A549 (cell line): ENCODE measurements around the gene DHDH. TPM values are rescaled to one million over a fixed set of nuclear protein-coding genes. Genes with fewer than 3 reads are reported as not detected.

ENCODE experiments used
- ATAC-seq, 2 experiments: fragments of 200-7000 bp in 1 of 2; fragments of >200 bp in 1 of 2; cut with Nextera tagmentation in 1 of 2; cut with Tn5 transposase in 1 of 2; 3 replicates each; pipeline versions ENCODE4 v1.8.0 to v1.9.1; 2018 to 2020; ENCODE audit warnings: mild to moderate bottlenecking in 1 of 2, moderate library complexity in 1 of 2
- CTCF ChIA-PET: fragments of 300-600 bp; sonication (Branson Sonifier 250); formaldehyde crosslinking; extraction: SDS; loops from one replicate; lab custom pipeline; 2021; ENCODE audit warnings: antibody characterized with exemption, inconsistent platforms; lab: Yijun Ruan, JAX
- POLR2A ChIA-PET: fragments of 350-600 bp; formaldehyde crosslinking; extraction: SDS; loops from one replicate; lab custom pipeline; 2021; ENCODE audit warnings: antibody characterized with exemption, inconsistent platforms; lab: Yijun Ruan, JAX
- DNase-seq, 2 experiments: peaks; one replicate each; pipeline versions ENCODE4 v3.0.0 to v3.0.0-alpha.2; 2011 to 2016; ENCODE audit warnings: low read depth in 1 of 2, low spot score in 1 of 2
- FAIRE-seq: peaks from 2 replicates; lab custom pipeline; 2011; peaks lifted over from hg19 to GRCh38; lab: Jason Lieb, UNC
- H3K27ac ChIP-seq, 2 experiments: fragments of >200 bp; sonication (Bioruptor Twin); formaldehyde crosslinking; 3 replicates each; pipeline ENCODE4 v1.5.1; 2016 to 2017
- H3K4me1 ChIP-seq: fragments of >200 bp; sonication (Bioruptor Twin); formaldehyde crosslinking; 3 replicates; pipeline ENCODE4 v1.6.1; 2016
- H3K4me2 ChIP-seq: fragments of >200 bp; sonication (Bioruptor Twin); formaldehyde crosslinking; 3 replicates; pipeline ENCODE4 v1.6.1; 2016
- H3K4me3 ChIP-seq: fragments of >200 bp; sonication (Bioruptor Twin); formaldehyde crosslinking; 3 replicates; pipeline ENCODE4 v1.5.1; 2016
- H3K9me3 ChIP-seq: fragments of >200 bp; sonication (Bioruptor Twin); formaldehyde crosslinking; 3 replicates; pipeline ENCODE4 v1.6.1; 2016
- BHLHE40 ChIP-seq: IDR thresholded peaks from 2 replicates; pipeline ENCODE4 v1.6.1; 2012; ENCODE audit warnings: low read depth, low read length, inconsistent platforms
- EHF ChIP-seq: fragments of 250-450 bp; sonication (Bioruptor Pico); IDR thresholded peaks from 2 replicates; pipeline ENCODE4 v1.5.0; 2020; ENCODE audit warnings: mild to moderate bottlenecking
- EHMT2 ChIP-seq: fragments of 200-600 bp; sonication (generic); IDR thresholded peaks from 2 replicates; pipeline ENCODE4 v1.6.1; 2016; ENCODE audit warnings: antibody characterized with exemption, low read depth, mild to moderate bottlenecking, moderate library complexity
- EP300 ChIP-seq, 2 experiments: fragments of >200 bp; sonication (Bioruptor Twin); formaldehyde crosslinking; IDR thresholded peaks; 2 replicates in 1 of 2; 3 replicates in 1 of 2; pipeline ENCODE4 v1.6.1; 2016 to 2017
- FOSL2 ChIP-seq, 2 experiments: fragments of 450-650 bp in 1 of 2; fragments of >200 bp in 1 of 2; sonication (Bioruptor Twin) in 1 of 2; formaldehyde crosslinking; IDR thresholded peaks; 2 replicates each; pipeline versions ENCODE4 v1.5.0 to v1.6.1; 2016 to 2020; ENCODE audit warnings: mild to moderate bottlenecking in 1 of 2, moderate library complexity in 1 of 2
- FOXS1 ChIP-seq: fragments of 250-450 bp; sonication (Bioruptor Pico); IDR thresholded peaks from 2 replicates; pipeline ENCODE4 v1.5.0; 2020; ENCODE audit warnings: mild to moderate bottlenecking, moderate library complexity
- HDAC2 ChIP-seq: fragments of 200-600 bp; sonication (generic); IDR thresholded peaks from 2 replicates; pipeline ENCODE4 v1.6.1; 2016
- HEYL ChIP-seq: fragments of 250-450 bp; sonication (Bioruptor Pico); IDR thresholded peaks from 2 replicates; pipeline ENCODE4 v1.8.0; 2021; ENCODE audit warnings: mild to moderate bottlenecking, moderate library complexity
- HOXB13 ChIP-seq: fragments of 250-450 bp; sonication (Bioruptor Pico); IDR thresholded peaks from 2 replicates; pipeline ENCODE4 v1.5.0; 2020; ENCODE audit warnings: low read depth, mild to moderate bottlenecking, moderate library complexity
- HOXB5 ChIP-seq: fragments of 250-450 bp; sonication (Bioruptor Pico); IDR thresholded peaks from 2 replicates; pipeline ENCODE4 v1.5.0; 2020; ENCODE audit warnings: mild to moderate bottlenecking, moderate library complexity
- JUN ChIP-seq, 2 experiments: fragments of >200 bp; sonication (Bioruptor Twin); formaldehyde crosslinking; IDR thresholded peaks; 2 replicates in 1 of 2; 3 replicates in 1 of 2; pipeline ENCODE4 v1.6.1; 2016 to 2017
- KDM1A ChIP-seq: fragments of 200-600 bp; sonication (generic); IDR thresholded peaks from 2 replicates; pipeline ENCODE4 v1.6.1; 2016; ENCODE audit warnings: low read depth, mild to moderate bottlenecking
- MAZ ChIP-seq: fragments of 150-350 bp; IDR thresholded peaks from 2 replicates; pipeline ENCODE4 v1.6.1; 2014; ENCODE audit warnings: antibody characterized with exemption, low read depth, low read length, borderline replicate concordance
- PHF8 ChIP-seq: fragments of 200-600 bp; sonication (generic); IDR thresholded peaks from 2 replicates; pipeline ENCODE4 v1.6.1; 2016; ENCODE audit warnings: low read depth, mild to moderate bottlenecking, antibody characterized with exemption, moderate library complexity, borderline replicate concordance
- POLR2AphosphoS2 ChIP-seq: conservative IDR thresholded peaks from 2 replicates; pipeline ENCODE4 v1.6.1; 2012; ENCODE audit warnings: low read length, improper control_type of control experiment, inconsistent platforms
- RAD21 ChIP-seq, 2 experiments: fragments of >200 bp in 1 of 2; sonication (Bioruptor Twin) in 1 of 2; formaldehyde crosslinking in 1 of 2; IDR thresholded peaks in 1 of 2; conservative IDR thresholded peaks in 1 of 2; 2 replicates in 1 of 2; 3 replicates in 1 of 2; pipeline ENCODE4 v1.6.1; 2012 to 2018; ENCODE audit warnings: inconsistent platforms in 1 of 2
- RARB ChIP-seq: fragments of 250-450 bp; sonication (Bioruptor Pico); IDR thresholded peaks from 2 replicates; pipeline ENCODE4 v1.8.0; 2021; ENCODE audit warnings: mild to moderate bottlenecking, moderate library complexity
- RCOR1 ChIP-seq: fragments of 150-350 bp; IDR thresholded peaks from 2 replicates; pipeline ENCODE4 v1.6.1; 2014; ENCODE audit warnings: antibody characterized with exemption, low read length, low read depth
- SREBF2 ChIP-seq: fragments of 450-650 bp; IDR thresholded peaks from 2 replicates; pipeline ENCODE4 v1.6.1; 2014; ENCODE audit warnings: mild to moderate bottlenecking, moderate library complexity
- TFCP2L1 ChIP-seq: fragments of 250-450 bp; sonication (Bioruptor Pico); IDR thresholded peaks from 2 replicates; pipeline ENCODE4 v1.5.0; 2021; ENCODE audit warnings: mild to moderate bottlenecking
- WGBS: methylation state at CpG from one replicate; pipeline ENCODE4 v1.1.6; 2017; ENCODE audit errors: missing lambda C conversion rate; 5-methylcytosine and 5-hydroxymethylcytosine counted together
- polyA plus RNA-seq, 4 experiments: library from polyadenylated mRNA; depleted of rRNA in 3 of 4; stranded (reverse); fragments of >200 nt; fragmentation: RNase III in 1 of 4; extraction: RNeasy Plus Mini Kit Qiagen cat#74134 plus additional on column Dnase treatment in 1 of 4; gene quantifications; 2 replicates in 3 of 4; 3 replicates in 1 of 4; pipeline ENCODE4 v1.2.3, GENCODE V29; 2011 to 2017
- TF ChIP-seq, protein P1 (sequence below): IDR thresholded peaks from 2 replicates; pipeline ENCODE4 v1.6.1; 2012
- TF ChIP-seq, protein P2 (sequence below): IDR thresholded peaks from 2 replicates; pipeline ENCODE4 v1.6.1; 2012; ENCODE audit warnings: low read depth, borderline replicate concordance
- TF ChIP-seq, protein P3 (sequence below): fragments of 250-450 bp; sonication (Bioruptor Pico); IDR thresholded peaks from 2 replicates; pipeline ENCODE4 v1.5.0; 2021; ENCODE audit warnings: mild to moderate bottlenecking, moderate library complexity, borderline replicate concordance
- TF ChIP-seq, protein P4 (sequence below): fragments of >200 bp; sonication (Bioruptor Twin); formaldehyde crosslinking; IDR thresholded peaks from 2 replicates; pipeline ENCODE4 v1.6.1; 2016
- TF ChIP-seq, protein P5 (sequence below): fragments of 450-650 bp; IDR thresholded peaks from 2 replicates; pipeline ENCODE4 v1.6.1; 2014; ENCODE audit warnings: antibody characterized with exemption
- TF ChIP-seq, protein P6 (sequence below): fragments of 250-450 bp; sonication (Bioruptor Pico); IDR thresholded peaks from 2 replicates; pipeline ENCODE4 v1.5.0; 2020; ENCODE audit warnings: low read depth, mild to moderate bottlenecking, moderate library complexity

Gene DHDH
- polyA plus RNA-seq, 2 of the 4 experiments (the other 2 are of a cell fraction) = 0.78 to 1.2 TPM

DNA sequence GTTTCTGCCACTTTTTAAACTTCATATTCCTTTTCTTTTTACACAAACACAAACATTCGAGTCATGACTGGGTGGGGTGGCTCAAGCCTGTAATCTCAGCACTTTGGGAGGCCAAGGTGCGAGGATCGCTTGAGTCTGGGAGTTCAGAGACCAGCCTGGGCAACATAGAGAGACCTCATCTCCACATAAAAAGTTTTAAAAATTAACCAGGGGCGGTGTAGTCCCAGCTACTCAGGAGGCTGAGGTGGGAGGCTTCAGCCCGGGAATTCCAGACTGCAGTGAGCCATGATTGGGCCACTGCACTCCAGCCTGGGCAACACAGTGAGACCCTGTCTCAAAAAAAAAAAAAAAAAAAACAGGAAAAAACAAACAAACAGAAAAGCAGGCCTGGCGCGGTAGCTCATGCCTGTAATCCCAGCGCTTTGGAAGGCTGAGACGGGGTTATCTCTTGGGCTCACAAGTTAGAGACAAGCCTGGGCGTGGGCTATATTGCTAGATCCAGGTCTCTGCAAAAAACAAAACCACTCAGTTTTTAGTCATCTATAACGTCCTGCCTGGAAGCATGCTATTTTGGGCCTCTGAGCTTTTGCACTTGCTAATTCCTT lies 20.6 kb downstream of the DHDH start:
- H3K4me3 ChIP-seq = peak overlapping the region; percentile 83
- 50% methylated on average over 11 of the region's 11 CpGs for WGBS
- TF ChIP-seq, protein P1, sequence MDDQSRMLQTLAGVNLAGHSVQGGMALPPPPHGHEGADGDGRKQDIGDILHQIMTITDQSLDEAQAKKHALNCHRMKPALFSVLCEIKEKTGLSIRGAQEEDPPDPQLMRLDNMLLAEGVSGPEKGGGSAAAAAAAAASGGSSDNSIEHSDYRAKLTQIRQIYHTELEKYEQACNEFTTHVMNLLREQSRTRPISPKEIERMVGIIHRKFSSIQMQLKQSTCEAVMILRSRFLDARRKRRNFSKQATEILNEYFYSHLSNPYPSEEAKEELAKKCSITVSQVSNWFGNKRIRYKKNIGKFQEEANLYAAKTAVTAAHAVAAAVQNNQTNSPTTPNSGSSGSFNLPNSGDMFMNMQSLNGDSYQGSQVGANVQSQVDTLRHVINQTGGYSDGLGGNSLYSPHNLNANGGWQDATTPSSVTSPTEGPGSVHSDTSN = 0 out of 2 replicates have a peak, but pooled peaks have one; percentile 9
- TF ChIP-seq, protein P2, sequence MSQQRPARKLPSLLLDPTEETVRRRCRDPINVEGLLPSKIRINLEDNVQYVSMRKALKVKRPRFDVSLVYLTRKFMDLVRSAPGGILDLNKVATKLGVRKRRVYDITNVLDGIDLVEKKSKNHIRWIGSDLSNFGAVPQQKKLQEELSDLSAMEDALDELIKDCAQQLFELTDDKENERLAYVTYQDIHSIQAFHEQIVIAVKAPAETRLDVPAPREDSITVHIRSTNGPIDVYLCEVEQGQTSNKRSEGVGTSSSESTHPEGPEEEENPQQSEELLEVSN = no peak
- H3K9me3 ChIP-seq = no peaks in the 10 kb centered on the region
- ATAC-seq (peak in 1 of 2 experiments; percentile 20; a peak in 1 of 6 replicates), FAIRE-seq (no peak), DNase-seq (no peak)
- POLR2A ChIA-PET = interaction anchor here (0.6 to 6.5 kb wide), 13 partner anchors 8 to 452 kb away, joined by 3 to 47 read pairs (median 6); partner anchors contain the start of genes DHDH, NUCB1, PPP1R15A and SPHK2
- peaks cover 15% of the 10 kb centered on the region for H3K4me1 ChIP-seq
- CTCF ChIA-PET = interaction anchor here (0.8 to 2.6 kb wide), 15 partner anchors 11 to 164 kb away, joined by 3 to 15 read pairs (median 4); partner anchors contain the start of genes GYS1, HSD17B14, NUCB1 and RUVBL2
- H3K4me2 ChIP-seq = peak overlapping the region; percentile 97
- H3K27ac ChIP-seq = peak overlapping the region; percentile 96 to 97

DNA sequence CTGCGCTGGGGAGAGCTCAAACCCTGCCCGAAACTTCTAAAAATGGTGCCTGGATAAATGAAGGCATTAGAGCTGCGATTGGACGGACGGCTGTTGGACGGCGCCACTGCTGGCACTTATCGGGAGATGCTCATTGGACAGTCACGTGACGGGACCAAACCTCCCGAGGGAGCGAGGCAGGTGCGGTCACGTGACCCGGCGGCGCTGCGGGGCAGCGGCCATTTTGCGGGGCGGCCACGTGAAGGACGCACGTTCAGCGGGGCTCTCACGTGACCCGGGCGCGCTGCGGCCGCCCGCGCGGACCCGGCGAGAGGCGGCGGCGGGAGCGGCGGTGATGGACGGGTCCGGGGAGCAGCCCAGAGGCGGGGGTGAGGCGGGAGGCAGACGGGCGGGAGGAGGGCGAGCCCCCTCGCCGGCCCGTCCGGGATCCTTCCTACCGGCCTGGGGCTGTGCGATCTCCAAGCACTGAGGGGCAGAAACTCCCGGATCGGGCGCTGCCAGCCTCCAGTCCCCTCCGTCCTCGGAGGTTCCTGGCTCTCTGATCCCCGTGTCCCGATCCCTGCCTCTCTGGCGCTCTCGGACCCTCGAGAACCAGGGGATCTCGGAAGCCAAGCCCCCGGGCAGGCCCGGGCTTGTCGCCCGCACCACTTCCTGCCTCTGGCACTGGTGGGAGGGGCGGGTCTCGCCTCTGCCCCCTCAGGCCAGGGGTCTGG lies 21.3 kb downstream of the DHDH start, which contains the start of gene BAX:
TSS of gene BAX (plus strand) at position 281 of the 713 bp plus-strand sequence. CDS start at position 335, 54 bp downstream.
- ChIA-PET CTCF (interaction anchor here (0.8 to 2.6 kb wide), 13 partner anchors 11 to 164 kb away, joined by 3 to 15 read pairs (median 5); partner anchors contain the start of genes GYS1, HSD17B14, NUCB1 and RUVBL2), POLR2A (interaction anchor here (0.6 to 6.5 kb wide), 13 partner anchors 9 to 451 kb away, joined by 3 to 47 read pairs (median 6); partner anchors contain the start of genes DHDH, NUCB1, PPP1R15A and SPHK2)
- peak; percentile 90 to 92 for ATAC-seq
- 2% methylated on average over 43 of the region's 71 CpGs for WGBS
- H3K9me3 ChIP-seq = no peaks in the 10 kb centered on the region
- H3K4me1 ChIP-seq = peaks cover 15% of the 10 kb centered on the region
- peak; percentile 99 to 100 for DNase-seq
- peak within 1 kb of the TSS; percentile 96 to 97 for H3K27ac ChIP-seq
- peak within 1 kb of the TSS; percentile 83 for H3K4me3 ChIP-seq
- H3K4me2 ChIP-seq = peak within 1 kb of the TSS; percentile 97
- FAIRE-seq = peak; percentile 97
- TF ChIP-seq, protein P3, sequence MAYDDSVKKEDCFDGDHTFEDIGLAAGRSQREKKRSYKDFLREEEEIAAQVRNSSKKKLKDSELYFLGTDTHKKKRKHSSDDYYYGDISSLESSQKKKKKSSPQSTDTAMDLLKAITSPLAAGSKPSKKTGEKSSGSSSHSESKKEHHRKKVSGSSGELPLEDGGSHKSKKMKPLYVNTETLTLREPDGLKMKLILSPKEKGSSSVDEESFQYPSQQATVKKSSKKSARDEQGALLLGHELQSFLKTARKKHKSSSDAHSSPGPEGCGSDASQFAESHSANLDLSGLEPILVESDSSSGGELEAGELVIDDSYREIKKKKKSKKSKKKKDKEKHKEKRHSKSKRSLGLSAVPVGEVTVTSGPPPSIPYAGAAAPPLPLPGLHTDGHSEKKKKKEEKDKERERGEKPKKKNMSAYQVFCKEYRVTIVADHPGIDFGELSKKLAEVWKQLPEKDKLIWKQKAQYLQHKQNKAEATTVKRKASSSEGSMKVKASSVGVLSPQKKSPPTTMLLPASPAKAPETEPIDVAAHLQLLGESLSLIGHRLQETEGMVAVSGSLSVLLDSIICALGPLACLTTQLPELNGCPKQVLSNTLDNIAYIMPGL (CRISPR knock-in tag) = no peak
- peak; percentile 80 for TF ChIP-seq HEYL (CRISPR knock-in tag)
- TF ChIP-seq RARB (CRISPR knock-in tag) = no peak
- TF ChIP-seq RAD21 (conservative IDR thresholded peaks at IDR 0.05 in 1 of 2, IDR thresholded peaks at IDR 0.05 in 1 of 2) = peak; percentile 31 to 63
- TF ChIP-seq EHF (CRISPR knock-in tag) = peak; percentile 81; the same call in 1 of the 2 replicates
- TF ChIP-seq, protein P4, sequence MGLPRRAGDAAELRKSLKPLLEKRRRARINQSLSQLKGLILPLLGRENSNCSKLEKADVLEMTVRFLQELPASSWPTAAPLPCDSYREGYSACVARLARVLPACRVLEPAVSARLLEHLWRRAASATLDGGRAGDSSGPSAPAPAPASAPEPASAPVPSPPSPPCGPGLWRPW = no peak
- peak; percentile 59; the same call in 1 of the 2 replicates for TF ChIP-seq HOXB13 (CRISPR knock-in tag)
- TF ChIP-seq KDM1A = no peak
- TF ChIP-seq SREBF2 = no peak
- peak; percentile 96 for TF ChIP-seq BHLHE40
- TF ChIP-seq, protein P5, sequence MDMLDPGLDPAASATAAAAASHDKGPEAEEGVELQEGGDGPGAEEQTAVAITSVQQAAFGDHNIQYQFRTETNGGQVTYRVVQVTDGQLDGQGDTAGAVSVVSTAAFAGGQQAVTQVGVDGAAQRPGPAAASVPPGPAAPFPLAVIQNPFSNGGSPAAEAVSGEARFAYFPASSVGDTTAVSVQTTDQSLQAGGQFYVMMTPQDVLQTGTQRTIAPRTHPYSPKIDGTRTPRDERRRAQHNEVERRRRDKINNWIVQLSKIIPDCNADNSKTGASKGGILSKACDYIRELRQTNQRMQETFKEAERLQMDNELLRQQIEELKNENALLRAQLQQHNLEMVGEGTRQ = peak; percentile 100
- TF ChIP-seq EHMT2 = no peak
- TF ChIP-seq HOXB5 (CRISPR knock-in tag) = peak; percentile 95
- no peak for TF ChIP-seq EP300 (IDR thresholded peaks at IDR 0.05)
- no peak for TF ChIP-seq HDAC2
- no peak for TF ChIP-seq FOSL2 (IDR thresholded peaks at IDR 0.05)
- peak; percentile 81 for TF ChIP-seq FOSL2 (CRISPR knock-in tag; IDR thresholded peaks at IDR 0.05)
- no peak; the same call in 1 of the 2 replicates for TF ChIP-seq PHF8
- 0 out of 2 replicates have a peak, but pooled peaks have one; percentile 33 for TF ChIP-seq TFCP2L1 (CRISPR knock-in tag)
- TF ChIP-seq, protein P6, sequence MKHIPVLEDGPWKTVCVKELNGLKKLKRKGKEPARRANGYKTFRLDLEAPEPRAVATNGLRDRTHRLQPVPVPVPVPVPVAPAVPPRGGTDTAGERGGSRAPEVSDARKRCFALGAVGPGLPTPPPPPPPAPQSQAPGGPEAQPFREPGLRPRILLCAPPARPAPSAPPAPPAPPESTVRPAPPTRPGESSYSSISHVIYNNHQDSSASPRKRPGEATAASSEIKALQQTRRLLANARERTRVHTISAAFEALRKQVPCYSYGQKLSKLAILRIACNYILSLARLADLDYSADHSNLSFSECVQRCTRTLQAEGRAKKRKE (CRISPR knock-in tag) = peak; percentile 32; the same call in 1 of the 2 replicates
- TF ChIP-seq FOXS1 (CRISPR knock-in tag) = peak; percentile 95
- no peak for TF ChIP-seq RCOR1
- peak; percentile 37 to 95; a peak in 4 of 5 replicates for TF ChIP-seq JUN (IDR thresholded peaks at IDR 0.05)
- TF ChIP-seq, protein P1 = no peak
- TF ChIP-seq MAZ = 0 out of 2 replicates have a peak, but pooled peaks have one; percentile 60
- no peak for TF ChIP-seq POLR2AphosphoS2
